GM13977 (cell line): ENCODE results near the gene ZSWIM1.

Source experiments
- DNase-seq: peaks from one replicate; pipeline ENCODE4 v3.0.0; 2012; ENCODE audit warnings: low spot score
- in situ Hi-C: fragments of 300-500 bp; cut with MboI; formaldehyde crosslinking; loops from one replicate; pipeline ENCODE4 v1.12.0; 2022; ENCODE audit warnings: low sequenced_read_pairs, low pct_unique_long_range_greater_than_20kb, mixed read lengths, inconsistent platforms; ENCODE audit not compliant: unreplicated experiment
- TF ChIP-seq, protein P1 (sequence below): IDR thresholded peaks from 2 replicates; pipeline ENCODE4 v1.5.1; 2012; ENCODE audit warnings: mild to moderate bottlenecking, control low read depth; ENCODE audit not compliant: insufficient read depth; ENCODE audit errors: extremely low read depth, missing control alignments

ZSWIM1 gene

DNA sequence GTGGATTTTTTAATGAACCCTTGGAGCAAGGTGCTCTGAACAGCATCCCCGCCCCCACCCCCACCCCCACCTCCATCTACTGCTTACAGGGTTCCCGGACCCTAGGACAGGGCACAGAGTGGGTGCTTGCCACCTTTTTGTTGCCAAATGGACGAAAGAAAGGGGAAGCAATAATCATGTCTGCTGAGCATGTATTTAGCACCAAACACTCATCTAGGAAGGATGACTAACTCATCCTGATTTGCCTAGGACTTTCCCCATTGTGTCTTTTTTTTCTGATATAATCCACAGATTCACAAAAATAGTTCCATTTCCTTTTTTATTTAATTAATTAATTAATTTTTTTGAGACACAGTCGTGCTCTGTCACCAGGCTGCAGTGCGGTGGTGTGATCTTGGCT is 32.1 kb downstream of the ZSWIM1 start:
- DNase-seq = no peak
- TF ChIP-seq, protein P1, sequence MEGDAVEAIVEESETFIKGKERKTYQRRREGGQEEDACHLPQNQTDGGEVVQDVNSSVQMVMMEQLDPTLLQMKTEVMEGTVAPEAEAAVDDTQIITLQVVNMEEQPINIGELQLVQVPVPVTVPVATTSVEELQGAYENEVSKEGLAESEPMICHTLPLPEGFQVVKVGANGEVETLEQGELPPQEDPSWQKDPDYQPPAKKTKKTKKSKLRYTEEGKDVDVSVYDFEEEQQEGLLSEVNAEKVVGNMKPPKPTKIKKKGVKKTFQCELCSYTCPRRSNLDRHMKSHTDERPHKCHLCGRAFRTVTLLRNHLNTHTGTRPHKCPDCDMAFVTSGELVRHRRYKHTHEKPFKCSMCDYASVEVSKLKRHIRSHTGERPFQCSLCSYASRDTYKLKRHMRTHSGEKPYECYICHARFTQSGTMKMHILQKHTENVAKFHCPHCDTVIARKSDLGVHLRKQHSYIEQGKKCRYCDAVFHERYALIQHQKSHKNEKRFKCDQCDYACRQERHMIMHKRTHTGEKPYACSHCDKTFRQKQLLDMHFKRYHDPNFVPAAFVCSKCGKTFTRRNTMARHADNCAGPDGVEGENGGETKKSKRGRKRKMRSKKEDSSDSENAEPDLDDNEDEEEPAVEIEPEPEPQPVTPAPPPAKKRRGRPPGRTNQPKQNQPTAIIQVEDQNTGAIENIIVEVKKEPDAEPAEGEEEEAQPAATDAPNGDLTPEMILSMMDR = no peak
- in situ Hi-C loops = no loop called here

DNA sequence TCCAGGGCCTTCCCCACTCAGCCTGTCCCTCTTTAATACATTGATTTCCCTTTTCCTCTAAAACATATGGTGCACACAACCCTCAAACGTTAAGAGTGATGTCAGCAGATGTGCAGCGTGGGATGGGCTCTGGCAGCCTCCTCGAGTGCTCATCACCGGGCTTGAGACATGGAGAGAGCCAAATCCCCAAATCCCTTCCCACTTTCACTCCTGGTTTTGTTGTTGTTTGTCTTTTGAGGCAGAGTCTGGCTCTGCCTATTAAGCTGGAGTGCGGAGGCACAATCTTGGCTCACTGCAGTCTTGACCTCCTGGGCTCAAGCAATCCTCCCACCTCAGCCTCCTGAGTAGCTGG is 36.7 kb downstream of the ZSWIM1 start:
- in situ Hi-C loops = no loop called here
- TF ChIP-seq, protein P1 = no peak
- DNase-seq = no peak

DNA sequence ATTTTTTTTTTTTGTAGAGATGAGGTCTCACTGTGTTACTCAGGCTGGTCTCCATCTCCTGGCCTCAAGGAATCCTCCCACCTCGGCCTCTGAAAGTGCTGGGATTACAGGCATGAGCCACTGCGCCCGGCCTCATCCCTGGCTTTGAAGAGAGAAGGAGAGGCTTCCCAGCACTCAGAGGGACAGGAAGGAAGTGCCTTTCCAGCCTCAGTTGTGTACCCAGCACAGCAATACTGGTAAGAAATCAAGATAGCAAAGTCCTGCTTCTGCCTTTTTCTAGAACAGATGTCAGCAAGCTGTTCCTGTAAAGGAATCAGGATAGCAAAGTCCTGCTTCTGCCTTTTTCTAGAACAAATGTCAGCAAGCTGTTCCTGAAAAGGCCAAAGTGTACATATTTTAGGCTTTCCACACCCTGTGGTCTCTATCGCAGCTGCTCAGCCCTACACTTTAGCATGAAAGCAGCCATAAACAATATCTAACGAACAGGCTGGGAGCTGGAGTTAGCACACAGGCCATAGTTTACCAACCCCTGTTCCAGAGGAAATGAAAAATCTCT is 37.2 kb downstream of the ZSWIM1 start:
- in situ Hi-C loops = no loop called here
- no peak for DNase-seq
- TF ChIP-seq, protein P1 = no peak

DNA sequence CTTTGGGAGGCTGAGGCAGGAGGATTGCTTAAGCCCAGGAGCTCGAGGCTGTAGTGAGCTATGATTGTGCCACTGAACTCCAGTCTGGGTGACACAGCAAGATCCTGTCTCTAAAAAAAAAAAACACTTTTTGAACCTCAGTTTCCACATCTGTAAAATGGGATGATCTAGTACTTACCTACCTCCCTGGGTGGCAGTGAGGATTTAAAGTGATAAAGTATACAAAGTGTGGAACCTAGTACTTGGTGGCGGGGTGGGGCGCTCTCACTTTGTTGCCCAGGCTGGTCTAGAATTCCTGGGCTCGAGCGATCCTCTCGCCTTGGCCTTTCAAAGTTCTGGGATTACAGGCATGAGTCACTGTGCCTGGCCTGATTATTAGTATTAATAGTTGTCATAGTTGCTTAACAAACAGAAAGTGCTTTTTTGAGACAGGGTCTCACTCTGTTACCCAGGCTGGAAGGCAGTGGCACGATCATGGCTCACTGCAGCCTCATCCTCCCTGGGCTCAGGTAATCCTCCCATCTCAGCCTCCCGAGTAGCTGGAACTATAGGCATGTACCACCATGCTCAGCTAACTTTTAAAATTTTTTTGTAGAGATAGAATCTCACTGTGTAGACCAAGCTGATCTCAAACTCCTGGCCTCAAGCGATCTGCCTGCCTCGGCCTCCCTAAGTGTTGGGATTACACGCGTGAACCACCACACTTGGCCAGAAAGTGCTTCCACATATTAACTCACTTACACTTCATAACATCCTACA is 37.9 kb downstream of the ZSWIM1 start:
- DNase-seq = no peak
- in situ Hi-C loops = no loop called here
- TF ChIP-seq, protein P1 = no peak

DNA sequence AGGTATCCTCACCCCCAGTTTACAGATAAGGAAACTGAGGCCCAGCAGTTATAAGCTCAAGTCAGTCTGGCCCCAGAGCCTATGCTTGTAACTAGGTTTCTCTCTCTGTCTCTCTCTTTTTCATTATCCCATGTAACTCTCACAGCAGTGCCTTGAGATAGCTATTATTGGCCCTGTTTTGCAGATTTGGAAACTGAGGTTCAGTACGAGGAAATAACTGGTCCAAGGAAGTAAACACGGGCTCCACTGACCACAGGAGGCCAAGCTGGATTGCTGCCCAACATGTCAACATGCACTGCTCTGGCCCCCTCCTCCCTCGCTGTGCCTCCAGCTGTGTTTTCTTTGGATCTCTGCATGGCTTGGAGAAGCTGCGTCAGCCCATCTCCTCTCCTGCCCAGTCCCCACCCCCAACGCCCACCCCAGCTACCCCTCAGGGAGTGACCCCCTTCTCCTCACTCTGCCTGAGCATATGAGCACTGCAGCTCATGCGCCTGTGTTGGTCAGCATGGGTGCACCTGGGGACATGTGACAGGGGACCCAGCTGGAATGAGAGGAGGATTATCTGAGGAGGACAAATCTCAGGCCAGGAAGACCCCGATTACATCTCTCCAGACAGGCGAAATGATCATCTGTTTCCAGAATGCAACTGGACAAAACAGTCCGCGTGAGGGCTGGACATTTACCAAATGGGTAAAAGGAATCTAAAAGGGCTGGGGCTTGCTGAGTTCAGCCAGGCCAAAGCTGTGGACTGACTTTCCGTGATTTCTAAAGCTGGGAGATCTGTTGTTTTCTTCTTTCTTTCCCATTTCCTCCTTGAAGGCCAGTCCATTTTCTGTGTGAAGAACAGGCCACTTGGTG is 38.7 kb downstream of the ZSWIM1 start:
- no peak for DNase-seq
- TF ChIP-seq, protein P1 = no peak
- in situ Hi-C loops = no loop called here

DNA sequence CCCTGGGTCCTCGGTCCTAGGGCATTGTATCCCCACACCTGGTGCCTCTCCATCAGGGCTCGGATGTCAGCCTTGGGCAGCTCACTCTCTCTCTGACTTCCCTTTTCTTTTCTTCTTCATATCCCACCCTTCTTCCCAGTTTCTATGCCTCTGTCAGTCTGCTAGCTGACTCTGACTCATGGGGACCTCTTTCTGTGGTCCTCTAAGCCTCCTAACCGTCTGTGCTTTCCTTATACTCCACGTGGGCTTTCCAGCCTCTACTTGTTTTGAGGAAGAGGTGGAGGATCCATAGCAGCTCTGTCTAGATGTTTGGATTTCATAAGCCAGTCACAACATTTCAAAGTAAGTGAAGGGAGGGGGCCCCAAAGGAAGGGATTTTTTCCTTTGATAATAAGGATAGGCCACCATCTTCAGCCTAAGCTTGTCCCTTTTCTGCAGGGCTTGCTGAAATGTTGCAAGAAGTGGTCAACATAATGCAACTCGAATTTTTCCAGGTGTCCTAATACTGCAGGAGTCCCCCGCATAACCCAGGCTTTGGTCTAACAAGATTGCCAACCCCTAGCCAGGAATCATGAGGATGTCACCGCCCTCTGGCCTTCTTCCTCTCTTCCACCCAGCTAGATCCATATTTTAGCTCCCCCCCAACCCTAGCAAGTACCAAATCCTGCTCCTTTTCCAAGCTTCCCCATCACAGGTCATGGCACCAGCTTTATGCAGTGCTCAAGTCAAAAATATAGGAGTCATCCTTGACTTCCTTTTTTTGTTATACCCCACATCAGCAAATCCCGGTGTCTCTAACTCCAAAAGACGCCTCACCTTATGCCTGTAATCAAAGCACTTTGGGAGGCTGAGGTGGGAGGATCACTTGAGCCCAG is 39.7 kb downstream of the ZSWIM1 start:
- in situ Hi-C loops = no loop called here
- DNase-seq = no peak
- TF ChIP-seq, protein P1 = no peak
